Islet precursor cell (in vitro differentiated cells): ENCODE measurements around the gene TBC1D3B.
"Not testable (repeated sequence)": the region's sequence is repeated elsewhere in the genome, so short reads cannot be mapped to it uniquely, and the experiment has no call there.

ENCODE experiments used
- DNase-seq: peaks from one replicate; pipeline ENCODE4 v3.0.0-alpha.2; 2018

TBC1D3B gene

DNA sequence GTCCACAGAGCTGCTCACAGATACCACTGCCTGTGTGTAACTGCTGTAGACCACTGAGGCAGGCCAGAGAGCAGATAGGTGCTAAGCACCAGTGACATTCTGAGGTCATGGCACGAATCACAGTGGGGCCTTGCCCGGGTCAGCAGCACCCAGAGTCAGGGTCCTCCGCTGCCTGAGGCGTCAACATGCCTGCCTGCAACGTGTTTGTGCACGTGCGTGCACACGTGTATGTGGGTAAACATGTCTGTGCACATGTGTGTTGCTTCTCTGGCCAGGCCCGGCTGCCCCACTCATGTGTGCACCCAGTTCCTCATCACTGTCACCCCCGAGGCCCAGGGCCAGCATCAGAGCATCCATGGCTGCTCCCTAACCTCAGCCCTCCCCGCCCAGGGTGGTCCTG, at the start of gene TBC1D3B:
Gene TBC1D3B, minus strand, starts transcription at position 101 of the 400 bp plus-strand sequence. CDS start 1,586 bp downstream, outside the sequence.
- not testable (repeated sequence) for DNase-seq

GRCh38 chr17:36222967-36223366, 46.5 kb upstream of the TBC1D3B start:
- peak; percentile 23 for DNase-seq

GRCh38 chr17:36221581-36222100, 45.2 kb upstream of the TBC1D3B start:
- DNase-seq, result peak; percentile 44

GRCh38 chr17:36220737-36221580, 44.5 kb upstream of the TBC1D3B start:
- DNase-seq, result peak; percentile 47

GRCh38 chr17:36219556-36219955, 43.1 kb upstream of the TBC1D3B start:
- DNase-seq, result peak; percentile 25

GRCh38 chr17:36215406-36216308, 39.2 kb upstream of the TBC1D3B start:
- DNase-seq, result peak; percentile 56

DNA sequence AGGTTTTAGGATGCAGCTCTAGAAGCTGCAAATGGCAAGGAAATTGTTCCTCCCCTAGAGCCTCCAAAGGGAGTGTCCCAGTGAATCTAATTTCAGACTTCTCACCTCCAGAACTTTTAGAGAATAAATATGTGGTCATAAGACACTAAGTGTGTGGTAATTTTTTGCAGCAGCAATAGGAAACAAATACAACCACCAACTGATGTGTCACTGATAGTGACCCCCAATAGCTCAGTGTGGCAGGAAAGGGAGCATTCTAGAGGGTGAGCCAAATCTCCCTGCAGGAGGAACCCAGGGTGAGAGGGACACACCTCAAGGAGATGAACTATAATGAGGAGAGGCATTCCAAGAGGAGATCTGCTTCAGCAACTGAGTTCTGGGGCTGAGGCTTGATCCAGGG, 38.5 kb upstream of the TBC1D3B start:
- no peak for DNase-seq

GRCh38 chr17:36213695-36214094, 37.3 kb upstream of the TBC1D3B start:
- DNase-seq, result peak; percentile 50

DNA sequence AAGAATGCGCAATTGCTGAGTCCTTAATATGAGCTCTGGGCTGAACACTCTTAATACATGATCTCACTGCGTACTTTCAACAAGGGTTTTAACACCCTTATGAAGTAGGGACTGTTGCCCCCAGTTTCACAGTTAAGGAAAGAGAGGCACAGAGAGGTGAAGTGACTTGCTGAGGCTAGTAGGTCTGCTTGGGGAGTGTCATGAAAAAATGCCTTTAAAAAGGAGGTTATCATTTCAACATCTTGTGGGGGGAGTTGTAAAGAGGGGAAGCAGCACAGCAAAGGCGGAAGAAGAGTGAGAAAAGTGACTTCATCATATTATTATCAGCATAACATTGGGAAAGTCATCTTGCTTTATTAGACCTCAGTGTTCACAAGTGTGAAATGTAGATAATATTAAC, 36.5 kb upstream of the TBC1D3B start:
- DNase-seq, result no peak

DNA sequence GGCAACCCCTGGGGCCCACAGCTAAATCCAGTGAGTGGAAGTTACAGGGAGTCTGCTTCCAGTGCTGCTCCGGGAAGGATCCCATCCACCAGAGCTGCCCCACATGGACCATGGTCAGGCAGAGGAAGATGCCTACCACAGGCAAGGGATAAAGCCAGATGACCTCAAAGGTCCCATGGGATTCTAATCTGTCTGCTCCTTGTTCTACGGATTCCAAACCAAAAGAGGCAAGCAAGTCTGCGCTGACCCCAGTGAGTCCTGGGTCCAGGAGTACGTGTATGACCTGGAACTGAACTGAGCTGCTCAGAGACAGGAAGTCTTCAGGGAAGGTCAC, 35.8 kb upstream of the TBC1D3B start:
- peak; percentile 49 for DNase-seq

DNA sequence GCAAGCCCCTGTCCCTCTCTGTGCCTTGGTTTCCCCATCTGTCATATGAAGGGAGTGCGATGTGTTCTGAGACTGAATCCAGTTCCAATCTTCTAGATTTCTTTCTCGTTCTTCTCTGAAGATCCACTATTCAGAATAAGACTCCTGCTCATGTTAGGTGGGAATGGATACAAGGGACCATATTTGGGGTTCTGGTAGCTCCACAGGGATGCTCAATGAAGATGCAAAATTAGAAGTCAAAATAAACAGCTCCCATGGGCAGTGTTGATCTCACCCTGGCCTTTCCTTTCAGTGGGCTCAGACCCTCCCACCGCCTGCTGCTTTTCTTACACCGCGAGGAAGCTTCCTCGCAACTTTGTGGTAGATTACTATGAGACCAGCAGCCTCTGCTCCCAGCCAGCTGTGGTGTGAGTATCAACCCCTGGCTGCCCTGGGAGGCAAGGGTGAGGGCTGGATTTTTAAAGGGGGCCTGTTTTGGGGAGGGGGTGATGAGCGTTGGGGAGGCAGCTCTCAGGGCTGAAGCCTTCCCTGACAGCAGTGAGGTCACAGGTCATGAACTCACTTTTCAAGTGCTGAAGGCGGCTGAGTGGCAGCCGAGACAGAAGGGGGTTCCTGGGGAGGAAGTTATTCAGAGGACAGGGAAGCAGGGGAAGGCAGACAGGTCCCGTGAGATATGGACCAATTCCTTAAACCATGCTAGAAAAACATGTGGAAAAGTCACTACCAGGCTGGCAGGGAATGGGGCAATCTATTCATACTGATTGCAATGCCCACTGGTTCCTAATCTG, 35.2 kb upstream of the TBC1D3B start:
- peak; percentile 47 for DNase-seq

- peak; percentile 53 for DNase-seq
Observed at GRCh38 chr17:36210439-36211211, 34.2 kb upstream of the TBC1D3B start, which contains the start of gene CCL4L2. Gene CCL4L2 (plus strand): TSS chr17:36211063.

DNA sequence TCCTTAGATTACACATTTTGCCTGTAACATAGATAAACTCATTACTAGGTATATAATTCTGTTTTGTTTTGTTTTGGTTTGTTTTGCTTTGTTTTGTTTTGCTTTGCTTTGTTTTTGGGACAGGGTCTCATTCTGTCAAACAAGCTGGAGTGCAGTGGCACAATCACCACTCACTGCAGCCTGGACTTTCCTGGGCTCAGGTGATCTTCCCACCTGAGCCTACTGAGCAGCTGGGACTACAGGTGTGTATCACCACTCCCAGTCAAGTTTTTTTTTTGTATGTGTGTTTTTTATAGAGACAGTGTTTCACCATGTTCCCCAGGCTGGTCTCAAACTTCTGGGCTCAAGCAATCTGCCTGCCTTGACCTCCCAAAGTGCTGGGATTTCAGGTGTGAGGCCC, 33.1 kb upstream of the TBC1D3B start:
- DNase-seq, result no peak

- DNase-seq, result peak; percentile 44
Observed at GRCh38 chr17:36207383-36207782, 30.9 kb upstream of the TBC1D3B start.

DNA sequence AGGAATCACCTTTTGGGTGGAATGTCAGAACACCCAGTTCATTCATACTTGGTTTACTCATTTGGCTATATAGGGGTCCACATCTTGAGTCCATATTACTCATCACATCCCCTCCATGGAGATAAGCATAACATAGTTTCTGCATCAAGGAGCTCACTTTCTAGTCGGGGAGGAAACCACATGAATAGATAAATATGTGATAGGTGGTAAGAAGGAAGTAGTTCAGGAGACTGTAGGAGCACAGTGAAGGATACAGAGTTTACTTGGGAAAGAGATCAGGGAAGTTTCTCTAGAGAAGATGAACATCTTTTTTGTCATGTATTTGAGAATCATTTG, 30.0 kb upstream of the TBC1D3B start:
- not testable (repeated sequence) for DNase-seq

DNA sequence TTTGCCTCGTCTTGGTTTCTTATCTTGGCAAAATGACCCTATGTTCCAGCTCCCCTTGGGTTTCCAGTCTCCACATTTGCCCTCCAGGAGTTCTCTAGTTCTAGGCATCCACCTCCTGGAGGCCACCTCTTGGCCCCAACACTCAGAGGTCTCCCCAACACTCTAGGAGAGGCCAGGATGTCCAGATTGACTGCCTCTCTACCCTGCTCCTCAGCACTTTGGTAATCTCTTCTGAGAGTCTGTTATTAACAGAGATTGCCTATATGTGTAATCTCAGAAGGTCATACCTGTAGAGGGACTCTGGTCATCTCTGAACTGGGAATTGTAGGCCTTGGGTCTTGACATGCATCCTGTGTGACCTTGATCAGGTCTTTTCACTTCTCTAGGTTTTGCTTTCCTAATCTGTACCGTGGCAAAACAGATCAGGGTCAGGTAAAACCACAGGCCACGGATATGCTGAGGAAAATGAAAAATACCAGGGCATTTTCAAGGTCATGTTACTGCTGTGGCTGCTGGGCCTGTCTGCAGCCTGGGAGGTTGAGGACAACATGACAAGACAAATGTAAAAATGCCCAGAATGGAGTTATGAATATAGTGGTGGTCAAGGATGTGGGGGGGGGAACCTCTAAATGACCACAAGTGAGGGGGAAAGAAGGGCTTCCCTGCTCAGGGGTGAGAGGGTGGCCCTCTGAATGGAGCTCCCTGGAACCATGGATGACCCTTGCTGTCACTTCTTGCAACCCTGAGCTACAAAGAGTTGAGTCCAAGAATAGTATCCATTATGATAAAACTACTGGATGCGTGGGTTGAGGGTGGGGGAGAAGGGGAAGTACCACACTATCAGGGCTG, 29.4 kb upstream of the TBC1D3B start:
- DNase-seq, result peak; percentile 48

- peak; percentile 55 for DNase-seq
Observed at GRCh38 chr17:36204724-36205500, 28.5 kb upstream of the TBC1D3B start.

GRCh38 chr17:36203335-36203734, 26.9 kb upstream of the TBC1D3B start:
- peak; percentile 0 for DNase-seq

DNA sequence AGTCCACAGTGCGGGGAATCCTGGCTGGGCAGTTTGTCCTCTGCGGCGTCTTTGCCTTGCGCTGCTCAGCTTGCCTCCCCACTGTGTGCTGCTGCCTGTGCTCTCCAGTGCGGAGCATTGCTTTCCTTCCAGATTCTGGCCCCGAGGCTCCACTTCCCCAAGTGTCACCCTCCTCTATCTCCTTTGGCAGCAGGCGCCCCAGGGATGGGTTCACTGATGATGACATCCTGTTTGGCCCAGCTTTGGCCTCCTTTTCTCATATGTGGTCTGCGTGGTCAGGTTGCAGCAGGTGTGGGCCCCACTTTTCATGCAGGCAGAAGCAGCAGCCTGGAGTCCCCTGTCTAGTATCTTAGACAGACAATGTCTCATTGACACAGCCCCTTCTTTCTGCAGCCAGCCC, 25.1 kb upstream of the TBC1D3B start:
- DNase-seq, result peak; percentile 58

GRCh38 chr17:36201102-36201501, 24.7 kb upstream of the TBC1D3B start:
- not testable (repeated sequence) for DNase-seq
